K562 (cell line): ENCODE measurements around the gene SCRN2. TPM values are rescaled to one million over a fixed set of nuclear protein-coding genes. Genes with fewer than 3 reads are reported as not detected.

Experiments
- DIDO1 ChIP-seq: fragments of 450-650 bp; IDR thresholded peaks from 2 replicates; pipeline ENCODE4 v1.6.1; 2016; ENCODE audit warnings: low read depth, missing biosample characterization, missing genetic modification characterization
- MCM7 ChIP-seq, 2 experiments: fragments of 450-650 bp; IDR thresholded peaks; 2 replicates each; pipeline ENCODE4 v1.6.1; 2016 to 2018
- MTA2 ChIP-seq: fragments of 450-650 bp; IDR thresholded peaks from 2 replicates; pipeline ENCODE4 v1.6.1; 2016; ENCODE audit warnings: low read depth
- NFIC ChIP-seq: fragments of 450-650 bp; IDR thresholded peaks from 2 replicates; pipeline ENCODE4 v1.6.1; 2017; ENCODE audit warnings: mild to moderate bottlenecking, inconsistent platforms
- OTX1 ChIP-seq: fragments of 450-650 bp; formaldehyde crosslinking; IDR thresholded peaks from 2 replicates; pipeline ENCODE4 v1.4.0; 2022; ENCODE audit warnings: mild to moderate bottlenecking
- PHB2 ChIP-seq: fragments of 450-650 bp; IDR thresholded peaks from 2 replicates; pipeline ENCODE4 v1.6.1; 2017; ENCODE audit warnings: low read depth
- PKNOX1 ChIP-seq: fragments of 450-650 bp; IDR thresholded peaks from 2 replicates; pipeline ENCODE4 v1.6.1; 2016
- SMAD2 ChIP-seq: fragments of 150-350 bp; IDR thresholded peaks from 2 replicates; pipeline ENCODE4 v1.6.1; 2014; ENCODE audit warnings: low read depth, mild to moderate bottlenecking, low read length
- SMAD4 ChIP-seq: fragments of 250-450 bp; sonication (Bioruptor Pico); conservative IDR thresholded peaks from 2 replicates; pipeline ENCODE4 v1.8.0; 2021; ENCODE audit warnings: inconsistent platforms, mild to moderate bottlenecking, moderate library complexity
- THAP7 ChIP-seq: fragments of 250-450 bp; sonication (Bioruptor Pico); IDR thresholded peaks from 2 replicates; pipeline ENCODE4 v1.5.0; 2021
- XRCC3 ChIP-seq: fragments of 450-650 bp; IDR thresholded peaks from 2 replicates; pipeline ENCODE4 v1.6.1; 2017; ENCODE audit warnings: mild to moderate bottlenecking, moderate library complexity
- ZC3H4 ChIP-seq: sonication (generic); formaldehyde crosslinking; IDR thresholded peaks from 2 replicates; pipeline ENCODE4 v1.9.0; 2021; ENCODE audit warnings: missing genetic modification reagents, borderline replicate concordance
- ZNF133 ChIP-seq: fragments of 250-450 bp; sonication (Bioruptor Pico); IDR thresholded peaks from 2 replicates; pipeline ENCODE4 v1.4.0; 2020; ENCODE audit warnings: mild to moderate bottlenecking
- ZNF280A ChIP-seq: fragments of 450-650 bp; IDR thresholded peaks from 2 replicates; pipeline ENCODE4 v1.6.1; 2018; ENCODE audit warnings: mild to moderate bottlenecking, low read depth; ENCODE audit not compliant: partially characterized antibody
- ZNF778 ChIP-seq: fragments of 450-650 bp; formaldehyde crosslinking; IDR thresholded peaks from 2 replicates; pipeline ENCODE4 v1.4.0; 2020; ENCODE audit warnings: mild to moderate bottlenecking, moderate library complexity
- polyA plus RNA-seq, 8 experiments: library from polyadenylated mRNA; depleted of rRNA in 4 of 8; stranded (reverse) in 5 of 8; unstranded in 3 of 8; fragments of >200 nt; fragmentation: Nextera tagmentation in 2 of 8; fragmentation: Illumina TruSeq in 1 of 8; extraction: Ambion mirVana in 2 of 8; extraction: Trizol in 1 of 8; gene quantifications; 2 replicates each; pipeline versions ENCODE4 v1.2.1 to v1.2.3, GENCODE V29; 2011 to 2014; ENCODE audit warnings: inconsistent platforms in 1 of 8, missing spikeins in 1 of 8
- total RNA-seq, 7 experiments: library from RNA; depleted of rRNA in 6 of 7; stranded (reverse); fragments of >200 nt in 6 of 7; fragmentation: Illumina TruSeq in 2 of 7; extraction: Trizol in 2 of 7; gene quantifications; 2 replicates each; pipeline versions ENCODE4 v1.2.1 to v1.2.3, GENCODE V29; 2011 to 2021; ENCODE audit warnings: low replicate concordance in 1 of 7
- TF ChIP-seq, protein P1 (sequence below), 2 experiments: fragments of 450-650 bp; IDR thresholded peaks; 2 replicates each; pipeline ENCODE4 v1.6.1; 2016; ENCODE audit warnings: mild to moderate bottlenecking in 2 of 2, borderline replicate concordance in 1 of 2, low read depth in 1 of 2, moderate library complexity in 1 of 2
- TF ChIP-seq, protein P2 (sequence below), 2 experiments: fragments of 450-650 bp; conservative IDR thresholded peaks; 2 replicates each; pipeline ENCODE4 v1.6.1; 2017; ENCODE audit warnings: mild to moderate bottlenecking in 2 of 2, moderate library complexity in 2 of 2

SCRN2 gene
- total and polyA plus RNA-seq, 9 of the 15 experiments (the other 6 are each of a cell fraction or from before 2014, with no cell fraction given), result 0.25 to 32.9 (median 13.6) TPM

- peak; percentile 91 for TF ChIP-seq NFIC
- no peak for TF ChIP-seq OTX1 (CRISPR knock-in tag)
- no peak for TF ChIP-seq PHB2
- TF ChIP-seq ZNF133 (CRISPR knock-in tag), result no peak
- TF ChIP-seq, protein P1, sequence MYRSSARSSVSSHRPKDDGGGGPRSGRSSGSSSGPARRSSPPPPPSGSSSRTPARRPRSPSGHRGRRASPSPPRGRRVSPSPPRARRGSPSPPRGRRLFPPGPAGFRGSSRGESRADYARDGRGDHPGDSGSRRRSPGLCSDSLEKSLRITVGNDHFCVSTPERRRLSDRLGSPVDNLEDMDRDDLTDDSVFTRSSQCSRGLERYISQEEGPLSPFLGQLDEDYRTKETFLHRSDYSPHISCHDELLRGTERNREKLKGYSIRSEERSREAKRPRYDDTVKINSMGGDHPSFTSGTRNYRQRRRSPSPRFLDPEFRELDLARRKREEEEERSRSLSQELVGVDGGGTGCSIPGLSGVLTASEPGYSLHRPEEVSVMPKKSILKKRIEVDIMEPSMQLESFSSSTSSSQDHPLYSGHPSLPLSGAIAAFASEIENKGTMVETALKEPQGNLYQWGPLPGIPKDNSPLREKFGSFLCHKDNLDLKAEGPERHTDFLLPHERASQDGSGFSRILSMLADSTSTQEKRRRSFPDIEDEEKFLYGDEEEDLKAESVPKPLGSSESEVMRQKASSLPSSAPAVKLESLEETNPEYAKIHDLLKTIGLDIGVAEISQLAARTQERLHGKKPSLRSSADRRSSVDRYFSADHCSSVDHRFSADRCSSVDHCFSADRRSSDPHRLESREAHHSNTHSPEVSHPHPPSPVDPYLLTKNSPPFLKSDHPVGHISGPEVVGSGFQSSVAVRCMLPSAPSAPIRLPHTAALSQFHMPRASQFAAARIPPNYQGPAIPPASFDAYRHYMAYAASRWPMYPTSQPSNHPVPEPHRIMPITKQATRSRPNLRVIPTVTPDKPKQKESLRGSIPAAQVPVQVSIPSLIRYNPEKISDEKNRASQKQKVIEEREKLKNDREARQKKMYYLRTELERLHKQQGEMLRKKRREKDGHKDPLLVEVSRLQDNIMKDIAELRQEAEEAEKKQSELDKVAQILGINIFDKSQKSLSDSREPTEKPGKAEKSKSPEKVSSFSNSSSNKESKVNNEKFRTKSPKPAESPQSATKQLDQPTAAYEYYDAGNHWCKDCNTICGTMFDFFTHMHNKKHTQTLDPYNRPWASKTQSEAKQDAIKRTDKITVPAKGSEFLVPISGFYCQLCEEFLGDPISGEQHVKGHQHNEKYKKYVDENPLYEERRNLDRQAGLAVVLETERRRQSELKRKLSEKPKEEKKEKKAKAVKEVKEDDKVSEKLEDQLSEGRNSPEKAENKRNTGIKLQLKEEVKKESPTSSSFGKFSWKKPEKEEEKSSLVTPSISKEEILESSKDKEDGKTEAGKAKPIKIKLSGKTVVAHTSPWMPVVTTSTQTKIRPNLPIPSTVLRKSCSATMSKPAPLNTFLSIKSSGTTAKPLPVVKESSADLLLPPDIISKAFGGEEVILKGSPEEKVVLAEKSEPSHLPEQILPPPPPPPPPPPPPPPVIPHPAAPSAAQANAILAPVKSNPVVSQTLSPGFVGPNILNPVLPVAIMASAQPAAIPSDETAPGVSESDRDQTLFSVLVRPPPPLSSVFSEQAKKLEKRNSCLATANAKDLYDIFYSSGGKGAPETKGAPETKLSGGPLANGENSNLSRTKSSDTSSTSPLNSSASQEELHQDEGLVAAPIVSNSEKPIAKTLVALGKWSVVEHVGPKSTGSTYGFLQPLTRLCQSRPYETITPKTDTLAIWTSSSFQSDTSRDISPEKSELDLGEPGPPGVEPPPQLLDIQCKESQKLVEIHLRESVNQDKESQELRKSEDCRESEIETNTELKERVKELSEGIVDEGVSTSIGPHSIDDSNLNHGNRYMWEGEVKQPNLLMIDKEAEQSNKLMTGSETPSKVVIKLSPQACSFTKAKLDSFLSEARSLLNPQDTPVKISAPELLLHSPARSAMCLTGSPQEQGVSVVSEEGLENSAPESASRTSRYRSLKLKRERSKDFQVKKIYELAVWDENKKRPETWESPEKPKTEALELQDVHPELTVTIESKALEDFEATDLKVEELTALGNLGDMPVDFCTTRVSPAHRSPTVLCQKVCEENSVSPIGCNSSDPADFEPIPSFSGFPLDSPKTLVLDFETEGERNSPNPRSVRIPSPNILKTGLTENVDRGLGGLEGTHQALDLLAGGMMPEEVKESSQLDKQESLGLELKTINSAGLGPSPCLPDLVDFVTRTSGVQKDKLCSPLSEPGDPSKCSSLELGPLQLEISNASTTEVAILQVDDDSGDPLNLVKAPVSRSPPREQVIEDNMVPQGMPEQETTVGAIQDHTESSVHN (IDR thresholded peaks at IDR 0.05; ENCODE audit: borderline replicate concordance in 1 of 2, low read depth in 1 of 2), result no peak
- TF ChIP-seq, protein P2, sequence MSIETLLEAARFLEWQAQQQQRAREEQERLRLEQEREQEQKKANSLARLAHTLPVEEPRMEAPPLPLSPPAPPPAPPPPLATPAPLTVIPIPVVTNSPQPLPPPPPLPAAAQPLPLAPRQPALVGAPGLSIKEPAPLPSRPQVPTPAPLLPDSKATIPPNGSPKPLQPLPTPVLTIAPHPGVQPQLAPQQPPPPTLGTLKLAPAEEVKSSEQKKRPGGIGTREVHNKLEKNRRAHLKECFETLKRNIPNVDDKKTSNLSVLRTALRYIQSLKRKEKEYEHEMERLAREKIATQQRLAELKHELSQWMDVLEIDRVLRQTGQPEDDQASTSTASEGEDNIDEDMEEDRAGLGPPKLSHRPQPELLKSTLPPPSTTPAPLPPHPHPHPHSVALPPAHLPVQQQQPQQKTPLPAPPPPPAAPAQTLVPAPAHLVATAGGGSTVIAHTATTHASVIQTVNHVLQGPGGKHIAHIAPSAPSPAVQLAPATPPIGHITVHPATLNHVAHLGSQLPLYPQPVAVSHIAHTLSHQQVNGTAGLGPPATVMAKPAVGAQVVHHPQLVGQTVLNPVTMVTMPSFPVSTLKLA (conservative IDR thresholded peaks at IDR 0.05), result peak in 1 of 2 experiments; percentile 24; a peak in 1 of 4 replicates
- no peak for TF ChIP-seq ZC3H4 (CRISPR knock-in tag)
- no peak for TF ChIP-seq ZNF280A
- no peak for TF ChIP-seq DIDO1 (tag)
- no peak for TF ChIP-seq SMAD2
- no peak for TF ChIP-seq MCM7 (IDR thresholded peaks at IDR 0.05)
- TF ChIP-seq THAP7 (CRISPR knock-in tag), result no peak
- TF ChIP-seq ZNF778 (CRISPR knock-in tag), result no peak
- TF ChIP-seq PKNOX1, result peak; percentile 91
- no peak for TF ChIP-seq MTA2
- no peak for TF ChIP-seq XRCC3
- no peak for TF ChIP-seq SMAD4 (CRISPR knock-in tag)
Measured at GRCh38 chr17:47844227-47844626, 3.2 kb upstream of the SCRN2 start (continued).
